DMS153 treated with DMSO at 0.1 percent for 48 hours (cell line): ENCODE results near the gene PEG3.

ENCODE experiments used
- DNase-seq: peaks from one replicate; lab custom pipeline; 2025; ENCODE audit not compliant: unreplicated experiment; lab: John Stamatoyannopoulos, UW

Gene PEG3

GRCh38 chr19:56811480-56811879, 29.0 kb downstream of the PEG3 start:
- DNase-seq: no peak

DNA sequence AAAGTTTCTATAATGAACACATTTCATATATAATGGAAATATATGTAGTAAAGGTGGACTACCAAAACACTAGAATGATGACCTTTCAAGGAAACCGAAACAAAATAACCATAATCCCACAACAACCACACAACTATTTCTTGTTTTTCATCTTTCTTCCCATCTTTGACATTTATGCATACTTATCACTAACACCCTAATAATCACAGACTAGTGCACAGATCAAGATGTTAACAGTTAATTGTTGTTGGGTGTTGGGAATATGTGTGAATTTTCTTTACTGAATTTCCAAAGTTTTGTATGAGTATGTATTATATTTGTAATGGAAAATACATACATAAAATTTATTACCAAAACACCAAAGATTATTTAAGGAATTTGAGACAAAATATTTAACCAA, 30.3 kb downstream of the PEG3 start:
- no peak for DNase-seq

- no peak for DNase-seq
These were observed 31.7 kb downstream of the PEG3 start for GRCh38 chr19:56808717-56809392.

- DNase-seq: no peak
These were observed 33.9 kb downstream of the PEG3 start for GRCh38 chr19:56806639-56807038.
